Measurements from ENCODE around the gene RPL35. TPM values are rescaled to one million over a fixed set of nuclear protein-coding genes. Genes with fewer than 3 reads are reported as not detected.

The RPL35 gene
- total and polyA plus RNA-seq, 2 donors, result 2,926 to 4,941 TPM

GRCh38 chr9:124894035-124894740 is 32.4 kb upstream of the RPL35 start:
- no peak overlapping the region for H3K4me3 ChIP-seq (ENCODE audit: low read length in 2 of 2)
- no peak overlapping the region for H3K27ac ChIP-seq (ENCODE audit: low read depth in 1 of 2, low read length in 1 of 2)
- H3K36me3 ChIP-seq (ENCODE audit: control insufficient read depth in 2 of 2, insufficient read depth in 2 of 2, low read length in 1 of 2), result peaks cover 37% of the 10 kb centered on the region in 2 donors
- H3K9me3 ChIP-seq (ENCODE audit: control insufficient read depth in 2 of 2, insufficient read depth in 1 of 2, low read length in 1 of 2), result peaks cover under 1 to 12% of the 10 kb centered on the region in 2 donors
- DNase-seq (ENCODE audit: low read depth in 6 of 9, low spot score in 9 of 9), result no peak
- H3K4me1 ChIP-seq (ENCODE audit: control insufficient read depth in 2 of 2, insufficient read depth in 2 of 2, low read length in 2 of 2), result no peaks in the 10 kb centered on the region
- peaks cover 18 to 54% of the 10 kb centered on the region in 2 donors for H3K27me3 ChIP-seq (ENCODE audit: control insufficient read depth in 2 of 2, insufficient read depth in 1 of 2, low read length in 1 of 2)
- 97% methylated on average over 9 of the region's 9 CpGs for WGBS

- H3K4me3 ChIP-seq (ENCODE audit: low read length in 2 of 2), result no peak overlapping the region
- WGBS, result over 99% methylated on average over 7 of the region's 7 CpGs
- peaks cover 42 to 59% of the 10 kb centered on the region in 2 donors for H3K36me3 ChIP-seq (ENCODE audit: control insufficient read depth in 2 of 2, insufficient read depth in 2 of 2, low read length in 1 of 2)
- H3K27me3 ChIP-seq (ENCODE audit: control insufficient read depth in 2 of 2, insufficient read depth in 1 of 2, low read length in 1 of 2), result peaks cover 22 to 71% of the 10 kb centered on the region in 2 donors
- DNase-seq (ENCODE audit: low read depth in 6 of 9, low spot score in 9 of 9), result no peak
- no peaks in the 10 kb centered on the region for H3K4me1 ChIP-seq (ENCODE audit: control insufficient read depth in 2 of 2, insufficient read depth in 2 of 2, low read length in 2 of 2)
- no peak overlapping the region for H3K27ac ChIP-seq (ENCODE audit: low read depth in 1 of 2, low read length in 1 of 2)
- H3K9me3 ChIP-seq (ENCODE audit: control insufficient read depth in 2 of 2, insufficient read depth in 1 of 2, low read length in 1 of 2), result peaks cover 2% of the 10 kb centered on the region in 2 donors
These were observed 28.4 kb upstream of the RPL35 start for GRCh38 chr9:124890179-124890578.

DNA sequence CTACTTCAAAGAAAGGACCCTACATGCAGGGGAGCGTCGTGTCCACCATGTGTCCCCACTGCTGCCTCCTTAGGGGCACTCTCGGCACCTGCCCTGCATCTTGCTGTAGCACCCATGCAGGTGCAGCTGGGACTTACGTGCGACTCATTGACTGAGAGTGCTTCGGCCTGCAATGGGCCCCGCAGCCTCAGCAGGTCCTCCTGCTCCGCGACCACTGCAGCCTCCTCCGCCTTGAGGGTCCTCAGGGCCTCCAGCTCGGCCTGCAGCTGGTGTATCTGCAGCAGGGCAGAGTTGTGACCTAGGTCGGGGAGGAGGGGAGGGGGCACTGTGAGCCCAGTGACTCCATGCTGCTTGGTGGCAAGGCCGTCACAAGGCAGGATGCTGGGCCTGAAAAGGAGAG is 27.2 kb upstream of the RPL35 start:
- 98% methylated on average over 13 of the region's 13 CpGs for WGBS
- H3K36me3 ChIP-seq (ENCODE audit: control insufficient read depth in 2 of 2, insufficient read depth in 2 of 2, low read length in 1 of 2), result peaks cover 40 to 63% of the 10 kb centered on the region in 2 donors

DNA sequence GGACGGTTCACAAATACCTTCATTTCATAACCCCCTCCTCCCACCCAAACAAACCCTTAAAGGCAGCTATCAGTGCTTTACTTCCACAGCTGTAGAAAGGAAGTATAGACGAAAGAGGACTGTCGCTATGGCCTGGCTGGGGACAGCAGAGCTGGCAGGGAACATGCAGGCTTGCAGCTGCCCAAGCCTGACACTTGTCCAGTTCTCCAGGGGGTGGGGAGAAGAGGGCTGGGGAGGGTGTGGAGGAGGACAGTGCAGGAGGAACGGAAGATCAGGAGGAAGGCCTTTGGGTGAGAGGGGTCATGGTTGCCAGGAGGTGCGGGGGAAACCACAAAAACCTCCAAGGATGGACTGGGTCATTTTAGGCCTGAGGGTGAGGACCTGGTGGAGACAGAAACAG is 26.1 kb upstream of the RPL35 start:
- Histone ChIP-seq H3K4me3 (ENCODE audit: low read length in 2 of 2) (no peak overlapping the region), H3K27ac (ENCODE audit: low read depth in 1 of 2, low read length in 1 of 2) (no peak overlapping the region), H3K36me3 (ENCODE audit: control insufficient read depth in 2 of 2, insufficient read depth in 2 of 2, low read length in 1 of 2) (peaks cover 33 to 63% of the 10 kb centered on the region in 2 donors), H3K4me1 (ENCODE audit: control insufficient read depth in 2 of 2, insufficient read depth in 2 of 2, low read length in 2 of 2) (no peaks in the 10 kb centered on the region), H3K27me3 (ENCODE audit: control insufficient read depth in 2 of 2, insufficient read depth in 1 of 2, low read length in 1 of 2) (peaks cover 22 to 65% of the 10 kb centered on the region in 2 donors), H3K9me3 (ENCODE audit: control insufficient read depth in 2 of 2, insufficient read depth in 1 of 2, low read length in 1 of 2) (peaks cover 0 to 2% of the 10 kb centered on the region in 2 donors)
- WGBS, result 99% methylated on average over 5 of the region's 5 CpGs
- DNase-seq (ENCODE audit: low read depth in 6 of 9, low spot score in 9 of 9), result no peak

More for the DNA sequence above, 27.2 kb upstream of the RPL35 start:
- Histone ChIP-seq H3K4me1 (ENCODE audit: control insufficient read depth in 2 of 2, insufficient read depth in 2 of 2, low read length in 2 of 2) (no peaks in the 10 kb centered on the region), H3K9me3 (ENCODE audit: control insufficient read depth in 2 of 2, insufficient read depth in 1 of 2, low read length in 1 of 2) (peaks cover 0 to 2% of the 10 kb centered on the region in 2 donors), H3K4me3 (ENCODE audit: low read length in 2 of 2) (no peak overlapping the region), H3K27me3 (ENCODE audit: control insufficient read depth in 2 of 2, insufficient read depth in 1 of 2, low read length in 1 of 2) (peaks cover 22 to 71% of the 10 kb centered on the region in 2 donors), H3K27ac (ENCODE audit: low read depth in 1 of 2, low read length in 1 of 2) (no peak overlapping the region)
- DNase-seq (ENCODE audit: low read depth in 6 of 9, low spot score in 9 of 9), result no peak

- H3K4me3 ChIP-seq (ENCODE audit: low read length in 2 of 2), result no peak overlapping the region
- no peak for DNase-seq (ENCODE audit: low read depth in 6 of 9, low spot score in 9 of 9)
- H3K27me3 ChIP-seq (ENCODE audit: control insufficient read depth in 2 of 2, insufficient read depth in 1 of 2, low read length in 1 of 2), result peaks cover 20 to 61% of the 10 kb centered on the region in 2 donors
- H3K27ac ChIP-seq (ENCODE audit: low read depth in 1 of 2, low read length in 1 of 2), result no peak overlapping the region
- H3K36me3 ChIP-seq (ENCODE audit: control insufficient read depth in 2 of 2, insufficient read depth in 2 of 2, low read length in 1 of 2), result peaks cover 34 to 68% of the 10 kb centered on the region in 2 donors
- peaks cover 0 to 2% of the 10 kb centered on the region in 2 donors for H3K9me3 ChIP-seq (ENCODE audit: control insufficient read depth in 2 of 2, insufficient read depth in 1 of 2, low read length in 1 of 2)
- H3K4me1 ChIP-seq (ENCODE audit: control insufficient read depth in 2 of 2, insufficient read depth in 2 of 2, low read length in 2 of 2), result no peaks in the 10 kb centered on the region
- WGBS, result 97% methylated on average over 17 of the region's 17 CpGs
These were observed 25.2 kb upstream of the RPL35 start for GRCh38 chr9:124886866-124887492.

DNA sequence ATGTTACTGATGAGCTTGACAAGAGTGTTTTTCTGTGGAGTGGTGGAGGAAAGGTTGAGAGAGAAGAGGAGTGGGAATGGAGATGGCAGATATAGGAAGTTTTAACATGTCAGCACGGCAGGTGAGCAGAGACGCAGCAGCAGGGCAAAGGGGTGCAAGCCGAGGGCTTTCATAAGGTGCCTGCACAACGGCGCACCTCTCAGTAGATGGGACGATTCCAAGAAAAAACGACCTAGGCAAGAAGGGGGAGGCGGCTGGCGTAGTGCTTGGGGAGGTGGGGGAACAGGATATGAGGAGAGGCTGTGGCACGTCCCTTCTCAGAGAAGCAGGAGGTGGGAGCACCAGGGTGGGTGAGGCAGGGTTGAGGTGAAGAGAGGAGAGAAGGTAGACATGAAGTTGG is 24.7 kb upstream of the RPL35 start:
- 96% methylated on average over 10 of the region's 10 CpGs for WGBS
- H3K36me3 ChIP-seq (ENCODE audit: control insufficient read depth in 2 of 2, insufficient read depth in 2 of 2, low read length in 1 of 2), result peaks cover 39 to 68% of the 10 kb centered on the region in 2 donors
- H3K27ac ChIP-seq (ENCODE audit: low read depth in 1 of 2, low read length in 1 of 2), result no peak overlapping the region

GRCh38 chr9:124885551-124885950 is 23.8 kb upstream of the RPL35 start:
- peaks cover 0 to 2% of the 10 kb centered on the region in 2 donors for H3K9me3 ChIP-seq (ENCODE audit: control insufficient read depth in 2 of 2, insufficient read depth in 1 of 2, low read length in 1 of 2)
- 99% methylated on average over 4 of the region's 4 CpGs for WGBS
- peaks cover 15 to 49% of the 10 kb centered on the region in 2 donors for H3K27me3 ChIP-seq (ENCODE audit: control insufficient read depth in 2 of 2, insufficient read depth in 1 of 2, low read length in 1 of 2)
- H3K27ac ChIP-seq (ENCODE audit: low read depth in 1 of 2, low read length in 1 of 2), result no peak overlapping the region
- no peak overlapping the region for H3K4me3 ChIP-seq (ENCODE audit: low read length in 2 of 2)
- DNase-seq (ENCODE audit: low read depth in 6 of 9, low spot score in 9 of 9), result no peak
- H3K4me1 ChIP-seq (ENCODE audit: control insufficient read depth in 2 of 2, insufficient read depth in 2 of 2, low read length in 2 of 2), result peaks cover 0 to 10% of the 10 kb centered on the region in 2 donors
- H3K36me3 ChIP-seq (ENCODE audit: control insufficient read depth in 2 of 2, insufficient read depth in 2 of 2, low read length in 1 of 2), result peaks cover 41 to 60% of the 10 kb centered on the region in 2 donors

More for the DNA sequence above, 24.7 kb upstream of the RPL35 start:
- no peak for DNase-seq (ENCODE audit: low read depth in 6 of 9, low spot score in 9 of 9)
- Histone ChIP-seq H3K4me3 (ENCODE audit: low read length in 2 of 2) (no peak overlapping the region), H3K4me1 (ENCODE audit: control insufficient read depth in 2 of 2, insufficient read depth in 2 of 2, low read length in 2 of 2) (peaks cover 0 to under 1% of the 10 kb centered on the region in 2 donors), H3K27me3 (ENCODE audit: control insufficient read depth in 2 of 2, insufficient read depth in 1 of 2, low read length in 1 of 2) (peaks cover 20 to 59% of the 10 kb centered on the region in 2 donors), H3K9me3 (ENCODE audit: control insufficient read depth in 2 of 2, insufficient read depth in 1 of 2, low read length in 1 of 2) (peaks cover 0 to 2% of the 10 kb centered on the region in 2 donors)

- DNase-seq (ENCODE audit: low read depth in 6 of 9, low spot score in 9 of 9), result no peak
- H3K27ac ChIP-seq (ENCODE audit: low read depth in 1 of 2, low read length in 1 of 2), result no peak overlapping the region
- peaks cover 0 to 2% of the 10 kb centered on the region in 2 donors for H3K9me3 ChIP-seq (ENCODE audit: control insufficient read depth in 2 of 2, insufficient read depth in 1 of 2, low read length in 1 of 2)
- H3K27me3 ChIP-seq (ENCODE audit: control insufficient read depth in 2 of 2, insufficient read depth in 1 of 2, low read length in 1 of 2), result peaks cover 8 to 38% of the 10 kb centered on the region in 2 donors
- WGBS, result 96% methylated on average over 4 of the region's 4 CpGs
- peaks cover 40 to 56% of the 10 kb centered on the region in 2 donors for H3K36me3 ChIP-seq (ENCODE audit: control insufficient read depth in 2 of 2, insufficient read depth in 2 of 2, low read length in 1 of 2)
- H3K4me3 ChIP-seq (ENCODE audit: low read length in 2 of 2), result no peak overlapping the region
- peaks cover 0 to 15% of the 10 kb centered on the region in 2 donors for H3K4me1 ChIP-seq (ENCODE audit: control insufficient read depth in 2 of 2, insufficient read depth in 2 of 2, low read length in 2 of 2)
These were observed 22.6 kb upstream of the RPL35 start for GRCh38 chr9:124884376-124884775.

DNA sequence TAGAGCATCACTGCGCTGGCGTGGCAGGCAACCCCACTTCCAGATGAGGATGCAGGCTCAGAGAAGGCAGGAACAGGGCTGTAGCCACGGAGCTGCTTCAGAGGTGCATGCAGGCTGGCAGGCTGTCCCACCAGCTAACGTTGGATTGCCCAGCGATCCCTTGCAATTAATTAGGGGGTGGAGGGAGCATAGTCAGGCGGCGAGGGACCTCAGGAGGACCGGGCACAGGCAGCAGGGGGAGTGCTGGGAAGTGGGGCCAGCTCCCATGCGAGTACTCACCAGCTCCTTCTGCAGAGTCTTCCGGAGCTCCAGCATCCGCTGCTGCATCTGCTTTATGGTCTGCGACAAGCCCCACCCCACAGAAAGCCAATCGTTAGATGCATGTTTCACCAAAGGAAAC is 20.5 kb upstream of the RPL35 start:
- DNase-seq (ENCODE audit: low read depth in 6 of 9, low spot score in 9 of 9), result no peak
- WGBS, result 89% methylated on average over 13 of the region's 13 CpGs

More for the DNA sequence above, 20.5 kb upstream of the RPL35 start:
- peaks cover 0 to 24% of the 10 kb centered on the region in 2 donors for H3K27me3 ChIP-seq (ENCODE audit: control insufficient read depth in 2 of 2, insufficient read depth in 1 of 2, low read length in 1 of 2)
- peaks cover 46 to 49% of the 10 kb centered on the region in 2 donors for H3K36me3 ChIP-seq (ENCODE audit: control insufficient read depth in 2 of 2, insufficient read depth in 2 of 2, low read length in 1 of 2)
- no peak overlapping the region for H3K4me3 ChIP-seq (ENCODE audit: low read length in 2 of 2)
- H3K4me1 ChIP-seq (ENCODE audit: control insufficient read depth in 2 of 2, insufficient read depth in 2 of 2, low read length in 2 of 2), result peaks cover 0 to 21% of the 10 kb centered on the region in 2 donors
- no peak overlapping the region for H3K27ac ChIP-seq (ENCODE audit: low read depth in 1 of 2, low read length in 1 of 2)
- no peaks in the 10 kb centered on the region for H3K9me3 ChIP-seq (ENCODE audit: control insufficient read depth in 2 of 2, insufficient read depth in 1 of 2, low read length in 1 of 2)

Data from thymus (tissue), 11 donors.